ENCODE data around the gene ARL17A. TPM values are rescaled to one million over a fixed set of nuclear protein-coding genes. Genes with fewer than 3 reads are reported as not detected.

Gene ARL17A

Small RNA genes lying within 50 kb of the gene (small RNA-seq; reads per million reads assigned to genes)
- gene RN7SL199P (ENCODE audit: insufficient read depth), result not detected
